RWPE1 (cell line): Measurements from ENCODE around the gene RRP7A.
"Not testable (repeated sequence)": the region's sequence is repeated elsewhere in the genome, so short reads cannot be mapped to it uniquely, and the experiment has no call there.

Experiments
- CTCF ChIA-PET: fragments of 350-600 bp; sonication (Branson Sonifier 250); formaldehyde crosslinking; extraction: SDS; loops from one replicate; lab custom pipeline; 2021; lab: Yijun Ruan, JAX
- POLR2A ChIA-PET: fragments of 400-600 bp; formaldehyde crosslinking; extraction: SDS; loops from one replicate; lab custom pipeline; 2020; ENCODE audit warnings: antibody characterized with exemption; ENCODE audit not compliant: low non-redundant PET; lab: Yijun Ruan, JAX
- DNase-seq: peaks from one replicate; pipeline ENCODE4 v3.0.0; 2012; ENCODE audit warnings: low spot score
- H3K27ac ChIP-seq: fragments of 450-650 bp; 2 replicates; pipeline ENCODE4 v1.5.1; 2017
- TF ChIP-seq, protein P1 (sequence below): fragments of 450-650 bp; conservative IDR thresholded peaks from 2 replicates; pipeline ENCODE4 v1.5.1; 2017; ENCODE audit warnings: low read depth, mild to moderate bottlenecking

Gene RRP7A

DNA sequence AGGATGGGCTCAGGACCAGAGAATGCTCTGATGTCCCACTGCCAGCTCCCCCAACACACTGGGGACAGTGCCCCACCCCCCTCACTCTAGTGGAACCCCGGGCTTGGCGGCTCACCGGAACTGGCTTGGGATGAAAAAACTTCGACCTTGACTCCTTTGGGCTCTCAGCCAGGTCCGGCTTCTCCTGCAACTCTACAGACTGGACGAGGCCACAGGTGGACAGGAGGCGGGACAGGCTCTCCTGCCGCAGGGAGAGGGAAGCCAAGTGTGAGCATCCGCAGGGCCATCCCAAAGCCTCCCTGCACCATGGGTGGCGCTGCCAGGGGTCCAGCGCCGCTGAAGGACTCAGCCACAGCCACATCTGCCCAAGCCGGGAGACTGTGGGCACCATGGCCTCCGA is 3.7 kb downstream of the RRP7A start:
- CTCF ChIA-PET = no interaction called here

DNA sequence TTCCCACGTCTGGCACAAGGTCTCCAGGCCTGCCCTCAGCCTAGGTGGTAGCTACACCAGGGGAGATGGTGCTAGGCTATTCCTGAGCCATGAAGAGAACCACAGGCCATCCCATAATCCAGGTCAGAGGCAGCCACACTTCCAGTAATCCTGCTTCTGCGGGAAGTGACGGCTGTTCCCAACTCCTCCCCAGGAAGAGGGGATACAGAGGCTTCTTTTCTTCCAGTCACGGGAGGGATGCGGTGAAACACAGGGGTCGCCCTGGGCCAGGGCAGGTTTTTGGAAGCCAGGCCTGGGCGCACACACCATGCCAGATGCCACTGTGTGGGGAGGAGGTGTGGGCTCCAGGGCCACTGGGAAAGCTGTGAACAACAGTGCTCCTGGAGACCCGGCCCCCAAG is 4.3 kb downstream of the RRP7A start:
- not testable (repeated sequence) for DNase-seq
- POLR2A ChIA-PET = interaction anchor here (0.6 kb wide), 1 partner anchor 10 kb away, joined by 4 read pairs; no protein-coding TSS in a partner anchor

More for the DNA sequence above, 3.7 kb downstream of the RRP7A start:
- TF ChIP-seq, protein P1, sequence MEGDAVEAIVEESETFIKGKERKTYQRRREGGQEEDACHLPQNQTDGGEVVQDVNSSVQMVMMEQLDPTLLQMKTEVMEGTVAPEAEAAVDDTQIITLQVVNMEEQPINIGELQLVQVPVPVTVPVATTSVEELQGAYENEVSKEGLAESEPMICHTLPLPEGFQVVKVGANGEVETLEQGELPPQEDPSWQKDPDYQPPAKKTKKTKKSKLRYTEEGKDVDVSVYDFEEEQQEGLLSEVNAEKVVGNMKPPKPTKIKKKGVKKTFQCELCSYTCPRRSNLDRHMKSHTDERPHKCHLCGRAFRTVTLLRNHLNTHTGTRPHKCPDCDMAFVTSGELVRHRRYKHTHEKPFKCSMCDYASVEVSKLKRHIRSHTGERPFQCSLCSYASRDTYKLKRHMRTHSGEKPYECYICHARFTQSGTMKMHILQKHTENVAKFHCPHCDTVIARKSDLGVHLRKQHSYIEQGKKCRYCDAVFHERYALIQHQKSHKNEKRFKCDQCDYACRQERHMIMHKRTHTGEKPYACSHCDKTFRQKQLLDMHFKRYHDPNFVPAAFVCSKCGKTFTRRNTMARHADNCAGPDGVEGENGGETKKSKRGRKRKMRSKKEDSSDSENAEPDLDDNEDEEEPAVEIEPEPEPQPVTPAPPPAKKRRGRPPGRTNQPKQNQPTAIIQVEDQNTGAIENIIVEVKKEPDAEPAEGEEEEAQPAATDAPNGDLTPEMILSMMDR = no peak
- no peak overlapping the region for H3K27ac ChIP-seq
- DNase-seq = no peak
- POLR2A ChIA-PET = interaction anchor here (0.6 kb wide), 1 partner anchor 10 kb away, joined by 4 read pairs; no protein-coding TSS in a partner anchor

DNA sequence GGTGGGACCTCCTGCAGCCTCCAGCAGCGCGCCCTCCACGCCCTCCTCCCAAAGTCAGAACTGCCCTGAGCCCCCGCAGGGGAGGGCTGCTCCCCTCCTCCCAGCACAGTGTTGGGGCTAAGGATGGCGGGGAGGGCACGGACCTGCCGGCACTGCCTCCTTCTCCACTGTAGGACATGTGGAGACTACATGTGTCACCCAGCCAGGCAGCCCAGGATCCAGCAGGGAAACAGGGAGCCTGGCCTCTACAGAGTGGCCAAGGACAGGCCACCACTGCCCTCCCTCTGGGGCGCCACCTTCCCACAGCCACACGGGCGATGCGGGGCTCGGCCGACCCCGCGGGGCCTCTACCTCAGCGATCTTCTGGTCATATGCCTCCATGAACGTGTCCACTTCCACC is 5.3 kb downstream of the RRP7A start:
- POLR2A ChIA-PET, CTCF ChIA-PET, DNase-seq, H3K27ac ChIP-seq: not testable (repeated sequence)

More for the DNA sequence above, 4.3 kb downstream of the RRP7A start:
- H3K27ac ChIP-seq, CTCF ChIA-PET: not testable (repeated sequence)

DNA sequence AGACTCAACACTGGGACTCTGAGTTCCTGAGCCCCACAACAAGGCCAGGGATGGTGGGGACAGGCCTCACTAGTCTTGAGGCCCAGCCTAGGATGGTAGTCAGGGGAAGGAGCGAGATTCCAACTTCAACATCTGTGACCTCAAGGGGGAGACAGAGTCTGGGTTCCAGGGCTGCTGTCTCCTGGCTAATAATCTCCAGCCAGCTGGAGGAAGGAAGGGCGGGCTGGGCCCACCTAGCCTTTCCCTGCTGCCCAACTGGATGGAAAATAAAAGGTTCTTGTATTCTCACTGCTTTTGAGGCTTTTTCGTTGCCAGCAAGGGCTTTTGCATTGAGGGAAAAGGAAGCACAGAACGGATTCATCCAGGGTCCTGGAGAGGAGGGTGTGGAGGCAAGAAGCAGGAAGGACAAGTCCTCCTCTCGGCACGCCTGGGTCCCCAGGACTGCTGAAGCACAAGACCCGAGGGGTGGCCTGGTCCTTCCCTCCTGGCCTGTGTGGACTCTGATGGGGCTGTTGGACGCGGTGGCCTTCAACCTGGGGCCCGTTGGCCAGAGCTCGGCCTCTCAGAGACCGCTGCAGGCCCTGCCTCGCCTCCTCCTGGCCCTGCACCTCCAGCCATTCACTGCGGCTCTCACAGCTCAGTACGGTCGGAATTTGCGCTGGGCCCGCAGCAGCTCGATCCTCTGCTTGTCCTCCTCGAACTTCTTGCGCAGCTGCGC is 7.2 kb downstream of the RRP7A start:
- DNase-seq, CTCF ChIA-PET, POLR2A ChIA-PET: not testable (repeated sequence)
- H3K27ac ChIP-seq = peak overlapping the region; percentile 24; the same call in 1 of the 2 replicates

DNA sequence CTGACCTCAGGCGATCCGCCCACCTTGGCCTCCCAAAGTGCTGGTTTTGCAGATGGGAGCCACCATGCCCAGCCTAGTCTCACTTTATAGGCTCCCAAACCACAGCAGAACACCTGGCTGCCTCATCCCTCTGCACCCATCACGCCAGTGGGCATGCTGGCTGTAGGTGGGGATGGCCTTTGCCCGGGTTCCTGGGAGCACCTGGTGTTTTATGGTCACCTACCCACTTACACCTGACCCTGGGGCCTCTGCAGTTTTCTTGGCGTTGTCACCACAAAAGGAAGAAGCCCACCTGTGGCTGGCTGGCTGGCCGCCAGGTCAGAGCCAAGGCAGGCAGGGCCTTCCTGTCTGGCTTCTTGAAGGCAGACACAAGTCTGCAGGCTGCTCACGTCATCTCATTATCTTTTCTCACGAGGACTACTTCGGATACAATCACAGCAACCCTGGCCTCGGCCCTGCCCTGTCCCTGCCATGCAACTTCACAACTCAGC is 8.2 kb downstream of the RRP7A start:
- peak overlapping the region; percentile 36 for H3K27ac ChIP-seq
- ChIA-PET POLR2A (no interaction called here), CTCF (no interaction called here)
- TF ChIP-seq, protein P1 = no peak
- DNase-seq = no peak

DNA sequence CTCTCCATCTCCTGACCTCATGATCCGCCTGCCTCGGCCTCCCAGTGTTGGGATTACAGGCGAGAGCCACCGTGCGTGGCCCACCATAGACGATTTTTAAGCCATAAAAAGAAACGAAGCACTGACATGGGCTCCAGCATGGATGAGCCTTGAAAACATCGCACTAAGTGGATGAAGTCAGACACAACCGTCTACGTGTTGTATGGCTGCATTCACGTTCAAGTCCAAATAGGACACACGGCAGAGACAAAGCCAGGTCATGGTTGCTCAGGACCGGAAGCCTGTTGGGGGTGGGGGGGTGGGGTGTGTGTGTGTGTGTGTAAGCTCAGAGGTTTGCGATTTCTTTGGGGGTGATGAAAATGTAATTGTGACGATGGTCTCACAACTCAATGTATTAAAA is 10.0 kb downstream of the RRP7A start:
- DNase-seq = no peak
- ChIA-PET CTCF (no interaction called here), POLR2A (no interaction called here)

DNA sequence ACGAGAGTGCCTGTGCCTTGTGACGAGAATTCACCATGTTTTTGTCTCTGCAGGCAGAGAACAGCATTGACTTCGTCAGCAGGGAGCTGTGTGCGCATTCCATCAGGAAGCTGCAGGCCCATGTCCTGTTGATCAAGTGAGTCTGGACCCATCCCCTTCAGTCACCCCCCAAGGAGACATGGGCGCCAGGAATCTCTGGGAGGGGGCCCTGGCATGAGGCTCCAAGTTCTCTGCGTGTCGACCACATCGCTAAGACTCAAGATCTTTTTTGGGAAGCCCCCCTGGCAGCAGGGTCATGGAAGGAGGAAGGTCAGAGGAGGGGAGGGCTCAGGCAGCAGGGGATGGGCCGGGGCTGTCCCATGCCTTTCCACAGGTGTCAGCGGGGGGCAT is 10.6 kb downstream of the RRP7A start:
- POLR2A ChIA-PET, CTCF ChIA-PET, DNase-seq, H3K27ac ChIP-seq: not testable (repeated sequence)

More for the DNA sequence above, 10.0 kb downstream of the RRP7A start:
- TF ChIP-seq, protein P1 = no peak
- H3K27ac ChIP-seq = no peak overlapping the region

DNA sequence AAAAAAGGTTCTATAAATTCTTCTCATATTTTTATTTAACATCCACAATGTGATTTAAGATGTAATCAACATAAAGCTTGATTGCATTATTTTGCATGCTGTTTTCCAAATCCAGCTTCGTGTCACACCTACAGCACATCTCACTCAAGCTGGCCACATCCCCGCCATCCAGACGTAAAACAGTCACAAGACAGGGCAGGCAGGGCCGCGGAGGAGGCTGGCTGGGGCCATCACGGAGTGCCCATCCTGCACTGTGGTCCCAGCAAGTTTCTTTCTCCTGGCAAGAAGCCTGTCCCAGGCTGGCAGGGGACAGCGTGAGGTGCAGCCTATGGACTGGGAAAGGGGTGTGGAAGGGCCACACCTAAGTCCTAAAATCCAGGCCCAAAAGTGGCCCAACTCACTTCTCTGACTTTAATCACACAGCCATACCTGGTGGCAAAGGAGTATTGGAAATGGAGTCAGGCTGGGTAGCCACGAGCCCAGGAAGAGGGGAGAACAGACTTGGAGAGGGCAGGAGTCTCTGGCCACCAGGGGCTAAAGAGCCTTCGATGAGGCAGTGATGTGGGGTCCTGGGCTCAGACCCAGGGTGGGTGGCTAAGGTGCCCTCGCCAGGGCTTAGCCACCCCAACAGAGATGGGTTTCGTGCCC is 11.1 kb downstream of the RRP7A start:
- H3K27ac ChIP-seq, CTCF ChIA-PET, DNase-seq, POLR2A ChIA-PET: not testable (repeated sequence)

DNA sequence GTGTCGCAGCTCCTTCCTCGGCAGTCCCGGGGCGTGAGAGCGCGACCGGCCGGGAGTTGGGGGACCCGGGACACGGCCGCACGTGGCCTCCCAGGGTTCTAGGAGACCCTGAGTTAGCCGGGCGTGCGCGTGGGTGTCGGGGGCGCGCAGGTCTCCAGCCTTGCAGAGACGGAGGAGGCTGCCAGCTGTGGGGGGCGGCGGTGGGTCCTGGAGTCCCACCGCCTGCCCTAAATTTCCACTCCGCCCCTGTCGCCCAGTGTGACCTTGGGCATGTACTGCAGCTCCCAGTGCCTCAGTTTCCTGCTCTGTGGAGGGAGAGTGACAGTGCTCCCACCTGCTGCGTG is 18.8 kb downstream of the RRP7A start:
- ChIA-PET CTCF (no interaction called here), POLR2A (interaction anchor here (0.7 kb wide), 1 partner anchor 16 kb away, joined by 4 read pairs; no protein-coding TSS in a partner anchor)
- DNase-seq = no peak
- TF ChIP-seq, protein P1 = no peak
- no peak overlapping the region for H3K27ac ChIP-seq
